GM19023 (cell line): ENCODE measurements around the gene MCHR1.
"Not testable (repeated sequence)": the region's sequence is repeated elsewhere in the genome, so short reads cannot be mapped to it uniquely, and the experiment has no call there.

Experiments used
- ATAC-seq: cut with Tn5 transposase; IDR thresholded peaks from one replicate; pipeline ENCODE4 v1.9.1; 2021; ENCODE audit warnings: mild to moderate bottlenecking, moderate library complexity; ENCODE audit not compliant: unreplicated experiment

MCHR1 gene

GRCh38 chr22:40654522-40655167 lies 24.6 kb upstream of the MCHR1 start:
- ATAC-seq, result no peak

DNA sequence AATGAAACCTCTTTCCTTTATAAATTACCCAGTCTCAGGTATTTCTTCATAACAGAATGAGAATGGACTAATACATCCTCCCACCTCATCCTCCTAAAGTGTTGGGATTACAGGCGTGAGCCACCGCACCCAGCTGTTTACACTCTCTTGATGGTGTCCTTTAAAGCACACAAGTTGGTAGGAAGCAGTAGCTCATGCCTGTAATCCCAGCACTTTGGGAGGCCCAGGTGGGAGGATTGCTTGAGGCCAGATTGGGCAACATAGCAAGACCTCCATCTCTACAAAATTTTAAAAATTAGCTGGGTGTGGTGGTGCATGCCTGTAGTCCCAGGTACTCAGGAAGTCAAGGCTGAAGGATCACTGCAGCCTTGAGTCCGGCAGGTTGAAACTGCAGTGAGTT lies 23.3 kb upstream of the MCHR1 start:
- ATAC-seq, result not testable (repeated sequence)

GRCh38 chr22:40656651-40657050 lies 22.6 kb upstream of the MCHR1 start:
- ATAC-seq, result not testable (repeated sequence)

DNA sequence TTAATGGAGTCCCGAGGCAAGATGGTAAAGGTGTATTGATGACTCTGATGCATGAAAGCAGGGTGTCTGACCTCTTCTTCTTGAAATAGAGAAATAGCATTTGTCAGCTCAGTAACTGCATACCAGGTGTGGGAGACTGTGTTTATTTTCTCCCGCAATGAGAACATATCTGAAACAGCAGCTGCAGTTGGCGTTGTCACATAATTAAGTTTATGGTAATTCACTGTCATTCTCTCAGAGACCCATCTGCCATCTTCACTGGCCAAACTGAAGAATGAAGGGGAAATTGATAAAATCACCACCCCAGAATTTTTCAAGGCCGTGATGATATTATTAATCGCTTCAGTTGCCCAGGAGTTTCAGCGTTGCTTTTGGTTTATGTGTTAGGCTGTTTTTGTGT lies 20.1 kb upstream of the MCHR1 start:
- ATAC-seq, result no peak

DNA sequence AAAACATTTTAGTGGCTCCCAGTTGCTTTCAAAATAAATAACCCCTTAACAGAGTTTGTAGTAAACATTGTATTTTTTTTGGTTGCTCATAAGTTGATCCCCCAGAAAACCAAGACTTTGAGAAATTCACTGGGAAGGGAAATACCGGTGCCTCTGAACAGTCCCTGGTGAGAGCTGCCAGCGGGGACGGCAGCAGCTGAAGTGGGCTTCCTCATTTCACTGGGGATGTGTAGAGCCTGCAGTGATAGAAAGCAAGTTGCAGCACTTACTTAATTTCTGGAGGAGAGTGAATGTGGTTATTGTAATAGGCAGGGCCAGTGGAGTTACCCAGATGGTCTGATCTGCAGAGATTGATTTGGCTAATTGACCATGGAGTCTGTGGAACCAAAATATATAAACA lies 18.6 kb upstream of the MCHR1 start:
- ATAC-seq, result no peak

- no peak for ATAC-seq
Measured at GRCh38 chr22:40661671-40662070, 17.6 kb upstream of the MCHR1 start.

GRCh38 chr22:40665312-40665711 lies 14.0 kb upstream of the MCHR1 start:
- no peak for ATAC-seq

DNA sequence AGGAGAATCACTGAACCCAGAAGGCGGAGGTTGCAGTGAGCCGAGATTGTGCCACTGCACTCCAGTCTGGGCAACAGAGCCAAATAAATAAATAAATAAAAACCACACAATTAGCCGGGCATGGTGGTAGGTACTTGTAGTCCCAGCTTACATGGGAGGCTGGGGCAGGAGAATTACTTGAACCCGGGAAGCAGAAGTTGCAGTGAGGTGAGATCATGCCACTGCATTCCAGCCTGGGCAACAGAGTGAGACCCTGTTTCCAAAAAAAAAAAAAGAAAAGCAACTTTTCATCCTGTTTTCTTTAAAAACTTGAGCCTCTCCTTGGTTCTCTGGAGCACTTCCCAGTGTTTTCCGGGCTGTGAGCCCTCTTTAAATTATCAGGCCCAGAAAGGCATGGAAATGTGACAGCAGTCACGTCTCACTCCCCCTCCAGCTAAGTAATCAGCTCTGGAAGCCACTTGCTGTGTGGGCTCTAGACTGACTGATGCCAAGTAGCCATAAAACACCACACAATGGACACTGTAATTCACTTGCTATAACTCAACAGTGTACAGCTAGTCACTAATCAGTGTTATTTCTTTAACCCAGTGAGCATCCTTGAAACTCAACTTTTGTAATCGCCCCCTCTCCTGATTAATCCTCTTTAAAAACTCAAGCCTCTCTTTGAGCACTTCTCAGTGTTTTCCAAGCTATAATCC lies 13.0 kb upstream of the MCHR1 start:
- ATAC-seq, result no peak

GRCh38 chr22:40668611-40669411 lies 10.5 kb upstream of the MCHR1 start:
- no peak for ATAC-seq

- no peak for ATAC-seq
Measured at GRCh38 chr22:40670058-40670457, 9.2 kb upstream of the MCHR1 start.

GRCh38 chr22:40671369-40671768 lies 7.9 kb upstream of the MCHR1 start:
- ATAC-seq, result no peak

DNA sequence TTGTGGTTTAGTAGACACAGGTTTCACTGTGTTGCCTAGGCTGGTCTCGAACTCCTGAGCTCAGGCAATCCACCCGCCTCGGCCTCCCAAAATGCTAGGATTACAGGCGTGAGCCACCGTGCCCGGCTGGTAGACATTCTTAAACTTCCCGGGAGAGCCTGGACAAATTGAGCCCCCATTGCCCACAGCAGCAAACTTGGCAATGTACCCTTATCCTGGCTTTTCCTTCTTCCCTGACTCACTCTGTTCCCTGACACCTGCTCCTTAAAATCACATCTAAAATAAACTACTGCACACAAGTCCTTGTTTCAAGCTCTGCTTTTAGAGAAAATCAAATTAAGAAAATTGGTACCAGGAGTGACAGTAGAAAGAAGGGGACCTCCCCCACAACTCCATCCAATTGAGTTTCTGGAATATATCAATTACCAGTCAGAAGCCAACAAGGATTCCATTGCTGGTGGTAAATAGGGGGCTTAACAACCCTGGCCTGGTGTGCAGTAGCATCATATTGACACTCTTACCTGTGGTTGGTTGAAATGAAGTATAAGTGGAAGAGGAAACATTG lies 7.4 kb upstream of the MCHR1 start:
- ATAC-seq, result no peak

- ATAC-seq, result no peak
Measured at GRCh38 chr22:40673017-40673416, 6.3 kb upstream of the MCHR1 start.

GRCh38 chr22:40674274-40674673 lies 5.0 kb upstream of the MCHR1 start:
- ATAC-seq, result no peak

DNA sequence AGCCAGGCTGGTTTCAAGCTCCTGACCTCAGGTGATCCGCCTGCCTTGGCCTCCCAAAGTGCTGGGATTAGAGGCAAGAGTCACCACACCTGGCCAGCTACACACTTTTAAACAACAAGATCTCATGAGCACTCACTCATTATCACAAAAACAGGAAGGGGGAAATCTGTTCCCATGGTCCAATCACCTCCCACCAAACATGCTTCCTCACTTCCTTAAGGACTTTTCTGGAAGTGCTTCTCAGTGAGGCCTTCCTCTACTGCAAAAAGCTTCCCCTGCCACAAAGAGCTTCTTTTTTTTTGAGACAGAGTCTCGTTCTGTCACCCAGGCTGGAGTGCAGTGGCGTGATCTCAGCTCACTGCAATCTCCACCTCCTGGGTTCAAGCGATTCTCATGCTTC lies 3.1 kb upstream of the MCHR1 start:
- ATAC-seq, result not testable (repeated sequence)

DNA sequence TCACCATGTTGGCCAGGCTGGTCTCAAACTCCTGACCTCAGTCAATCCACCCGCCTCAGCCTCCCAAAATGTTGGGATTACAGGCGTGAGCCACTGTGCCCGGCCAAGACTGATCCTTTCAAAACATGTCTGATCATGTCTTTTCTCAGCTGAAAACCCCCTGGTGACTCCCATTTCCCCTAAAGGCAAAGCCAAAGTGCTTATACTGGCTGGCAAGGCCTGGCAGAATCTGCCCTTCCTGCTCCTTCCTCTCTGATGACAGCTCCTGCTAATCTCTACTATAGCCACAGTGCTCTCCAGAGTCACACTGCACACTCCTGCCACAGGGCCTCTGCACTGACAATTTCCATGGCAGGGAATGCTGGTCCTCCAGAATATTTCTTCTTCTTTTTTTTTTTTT lies 2.6 kb upstream of the MCHR1 start:
- no peak for ATAC-seq

GRCh38 chr22:40678493-40679248 lies 613 bp upstream of the MCHR1 start:
- ATAC-seq, result no peak

GRCh38 chr22:40679964-40680818 lies 907 bp downstream of the MCHR1 start:
- ATAC-seq, result no peak

DNA sequence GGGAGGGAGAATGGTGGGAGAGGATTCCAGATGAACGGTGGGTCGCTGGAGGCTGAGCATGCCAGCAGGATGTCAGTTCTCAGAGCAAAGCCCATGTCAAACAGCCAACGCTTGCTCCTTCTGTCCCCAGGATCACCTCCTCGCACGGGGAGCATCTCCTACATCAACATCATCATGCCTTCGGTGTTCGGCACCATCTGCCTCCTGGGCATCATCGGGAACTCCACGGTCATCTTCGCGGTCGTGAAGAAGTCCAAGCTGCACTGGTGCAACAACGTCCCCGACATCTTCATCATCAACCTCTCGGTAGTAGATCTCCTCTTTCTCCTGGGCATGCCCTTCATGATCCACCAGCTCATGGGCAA lies 1.5 kb downstream of the MCHR1 start:
- no peak for ATAC-seq

GRCh38 chr22:40681451-40681850 lies 2.2 kb downstream of the MCHR1 start:
- ATAC-seq, result no peak
